ENCODE measurements around the gene ADAM22.

DNA sequence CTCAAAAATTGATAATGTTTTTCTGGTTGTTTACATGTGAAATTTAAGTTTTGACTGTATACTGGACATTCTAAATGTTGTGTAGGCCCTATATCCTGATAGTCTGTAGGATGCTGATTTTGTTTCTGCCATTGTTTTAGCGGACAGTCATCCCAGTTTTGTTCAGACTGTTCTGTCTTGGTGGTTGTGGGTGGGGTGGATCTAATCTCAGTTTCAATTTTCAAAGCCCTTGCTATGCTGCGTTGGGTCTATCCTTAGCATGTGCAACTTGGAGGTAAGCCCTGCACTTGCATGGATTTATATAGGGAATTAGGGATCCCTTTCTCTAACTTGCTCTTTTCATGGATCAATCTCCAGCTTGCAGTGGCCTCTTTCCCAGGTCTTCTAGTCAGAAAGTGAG lies 38.7 kb upstream of the ADAM22 start:
- TF ChIP-seq, protein P1, sequence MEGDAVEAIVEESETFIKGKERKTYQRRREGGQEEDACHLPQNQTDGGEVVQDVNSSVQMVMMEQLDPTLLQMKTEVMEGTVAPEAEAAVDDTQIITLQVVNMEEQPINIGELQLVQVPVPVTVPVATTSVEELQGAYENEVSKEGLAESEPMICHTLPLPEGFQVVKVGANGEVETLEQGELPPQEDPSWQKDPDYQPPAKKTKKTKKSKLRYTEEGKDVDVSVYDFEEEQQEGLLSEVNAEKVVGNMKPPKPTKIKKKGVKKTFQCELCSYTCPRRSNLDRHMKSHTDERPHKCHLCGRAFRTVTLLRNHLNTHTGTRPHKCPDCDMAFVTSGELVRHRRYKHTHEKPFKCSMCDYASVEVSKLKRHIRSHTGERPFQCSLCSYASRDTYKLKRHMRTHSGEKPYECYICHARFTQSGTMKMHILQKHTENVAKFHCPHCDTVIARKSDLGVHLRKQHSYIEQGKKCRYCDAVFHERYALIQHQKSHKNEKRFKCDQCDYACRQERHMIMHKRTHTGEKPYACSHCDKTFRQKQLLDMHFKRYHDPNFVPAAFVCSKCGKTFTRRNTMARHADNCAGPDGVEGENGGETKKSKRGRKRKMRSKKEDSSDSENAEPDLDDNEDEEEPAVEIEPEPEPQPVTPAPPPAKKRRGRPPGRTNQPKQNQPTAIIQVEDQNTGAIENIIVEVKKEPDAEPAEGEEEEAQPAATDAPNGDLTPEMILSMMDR (IDR thresholded peaks at IDR 0.05 in 2 of 3, conservative IDR thresholded peaks at IDR 0.05 in 1 of 3; ENCODE audit: control insufficient read depth in 2 of 3, extremely low read depth in 1 of 3, insufficient read depth in 1 of 3, low read depth in 3 of 3, low read length in 3 of 3), result no peak
- TF ChIP-seq, protein P2, sequence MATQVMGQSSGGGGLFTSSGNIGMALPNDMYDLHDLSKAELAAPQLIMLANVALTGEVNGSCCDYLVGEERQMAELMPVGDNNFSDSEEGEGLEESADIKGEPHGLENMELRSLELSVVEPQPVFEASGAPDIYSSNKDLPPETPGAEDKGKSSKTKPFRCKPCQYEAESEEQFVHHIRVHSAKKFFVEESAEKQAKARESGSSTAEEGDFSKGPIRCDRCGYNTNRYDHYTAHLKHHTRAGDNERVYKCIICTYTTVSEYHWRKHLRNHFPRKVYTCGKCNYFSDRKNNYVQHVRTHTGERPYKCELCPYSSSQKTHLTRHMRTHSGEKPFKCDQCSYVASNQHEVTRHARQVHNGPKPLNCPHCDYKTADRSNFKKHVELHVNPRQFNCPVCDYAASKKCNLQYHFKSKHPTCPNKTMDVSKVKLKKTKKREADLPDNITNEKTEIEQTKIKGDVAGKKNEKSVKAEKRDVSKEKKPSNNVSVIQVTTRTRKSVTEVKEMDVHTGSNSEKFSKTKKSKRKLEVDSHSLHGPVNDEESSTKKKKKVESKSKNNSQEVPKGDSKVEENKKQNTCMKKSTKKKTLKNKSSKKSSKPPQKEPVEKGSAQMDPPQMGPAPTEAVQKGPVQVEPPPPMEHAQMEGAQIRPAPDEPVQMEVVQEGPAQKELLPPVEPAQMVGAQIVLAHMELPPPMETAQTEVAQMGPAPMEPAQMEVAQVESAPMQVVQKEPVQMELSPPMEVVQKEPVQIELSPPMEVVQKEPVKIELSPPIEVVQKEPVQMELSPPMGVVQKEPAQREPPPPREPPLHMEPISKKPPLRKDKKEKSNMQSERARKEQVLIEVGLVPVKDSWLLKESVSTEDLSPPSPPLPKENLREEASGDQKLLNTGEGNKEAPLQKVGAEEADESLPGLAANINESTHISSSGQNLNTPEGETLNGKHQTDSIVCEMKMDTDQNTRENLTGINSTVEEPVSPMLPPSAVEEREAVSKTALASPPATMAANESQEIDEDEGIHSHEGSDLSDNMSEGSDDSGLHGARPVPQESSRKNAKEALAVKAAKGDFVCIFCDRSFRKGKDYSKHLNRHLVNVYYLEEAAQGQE (IDR thresholded peaks at IDR 0.05; ENCODE audit: low read depth, low read length), result no peak
- TF ChIP-seq FOXK2 (IDR thresholded peaks at IDR 0.05), result no peak
- no peak for TF ChIP-seq CHD2 (IDR thresholded peaks at IDR 0.05; ENCODE audit: borderline replicate concordance, low read depth, low read length)
- no peak for TF ChIP-seq MYC (IDR thresholded peaks at IDR 0.05; ENCODE audit: insufficient read depth, insufficient read length, insufficient replicate concordance, low read length, severe bottlenecking)
- no peak for TF ChIP-seq SIN3A (IDR thresholded peaks at IDR 0.05; ENCODE audit: low read depth, low read length)
- TF ChIP-seq, protein P3, sequence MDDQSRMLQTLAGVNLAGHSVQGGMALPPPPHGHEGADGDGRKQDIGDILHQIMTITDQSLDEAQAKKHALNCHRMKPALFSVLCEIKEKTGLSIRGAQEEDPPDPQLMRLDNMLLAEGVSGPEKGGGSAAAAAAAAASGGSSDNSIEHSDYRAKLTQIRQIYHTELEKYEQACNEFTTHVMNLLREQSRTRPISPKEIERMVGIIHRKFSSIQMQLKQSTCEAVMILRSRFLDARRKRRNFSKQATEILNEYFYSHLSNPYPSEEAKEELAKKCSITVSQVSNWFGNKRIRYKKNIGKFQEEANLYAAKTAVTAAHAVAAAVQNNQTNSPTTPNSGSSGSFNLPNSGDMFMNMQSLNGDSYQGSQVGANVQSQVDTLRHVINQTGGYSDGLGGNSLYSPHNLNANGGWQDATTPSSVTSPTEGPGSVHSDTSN (IDR thresholded peaks at IDR 0.05; ENCODE audit: insufficient replicate concordance, low read depth, low read length), result no peak
- no peak for TF ChIP-seq POLR2A (IDR thresholded peaks at IDR 0.05; ENCODE audit: low read depth, low read length)
- TF ChIP-seq, protein P4, sequence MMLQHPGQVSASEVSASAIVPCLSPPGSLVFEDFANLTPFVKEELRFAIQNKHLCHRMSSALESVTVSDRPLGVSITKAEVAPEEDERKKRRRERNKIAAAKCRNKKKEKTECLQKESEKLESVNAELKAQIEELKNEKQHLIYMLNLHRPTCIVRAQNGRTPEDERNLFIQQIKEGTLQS (IDR thresholded peaks at IDR 0.05; ENCODE audit: borderline replicate concordance, extremely low read depth, low read depth, low read length), result no peak
- no peak for TF ChIP-seq HDGF (IDR thresholded peaks at IDR 0.05)

Measured in GM12878 (cell line).